DND-41 (cell line): ENCODE data around the gene CTTN.

ENCODE experiments used
- ATAC-seq: fragments of 200-7000 bp; cut with Tn5 transposase; 3 replicates; pipeline ENCODE4 v1.9.1; 2021; ENCODE audit warnings: low read depth; ENCODE audit not compliant: insufficient read depth
- DNase-seq: peaks from one replicate; pipeline ENCODE4 v3.0.0-alpha.2; 2020
- H2AFZ ChIP-seq: 2 replicates; pipeline ENCODE4 v1.6.0; 2012; ENCODE audit warnings: low read depth, low read length
- H3K27ac ChIP-seq: 2 replicates; pipeline ENCODE4 v1.5.1; 2012; ENCODE audit warnings: low read length, inconsistent platforms
- H3K27me3 ChIP-seq: fragments of 200-600 bp; sonication (generic); 2 replicates; pipeline ENCODE4 v1.6.0; 2012; ENCODE audit warnings: low read length, mild to moderate bottlenecking, inconsistent platforms; ENCODE audit not compliant: insufficient read depth, poor library complexity
- H3K36me3 ChIP-seq: 2 replicates; pipeline ENCODE4 v1.5.1; 2012; ENCODE audit warnings: low read length, inconsistent platforms; ENCODE audit not compliant: insufficient read depth
- H3K4me1 ChIP-seq: 2 replicates; pipeline ENCODE4 v1.5.1; 2012; ENCODE audit warnings: mild to moderate bottlenecking, low read length; ENCODE audit not compliant: insufficient read depth
- H3K4me2 ChIP-seq: 2 replicates; pipeline ENCODE4 v1.6.0; 2012; ENCODE audit warnings: mild to moderate bottlenecking, moderate library complexity, low read length, inconsistent platforms; ENCODE audit not compliant: insufficient read depth
- H3K4me3 ChIP-seq, 2 experiments: fragments of 200-600 bp in 1 of 2; shearing (Covaris generic) in 1 of 2; 2 replicates each; pipeline ENCODE4 v1.5.1; 2012 to 2016; ENCODE audit warnings: inconsistent platforms in 2 of 2, low read length in 2 of 2, mild to moderate bottlenecking in 2 of 2, low read depth in 1 of 2, moderate library complexity in 1 of 2
- H3K79me2 ChIP-seq: 2 replicates; pipeline ENCODE4 v1.6.0; 2012; ENCODE audit warnings: low read length, inconsistent platforms; ENCODE audit not compliant: insufficient read depth
- H3K9ac ChIP-seq: 2 replicates; pipeline ENCODE4 v1.6.0; 2012; ENCODE audit warnings: low read depth, mild to moderate bottlenecking, inconsistent platforms, low read length, moderate library complexity
- H3K9me3 ChIP-seq: 2 replicates; pipeline ENCODE4 v1.5.1; 2012; ENCODE audit warnings: low read length, moderate library complexity, mild to moderate bottlenecking, inconsistent platforms; ENCODE audit not compliant: insufficient read depth, severe bottlenecking
- H4K20me1 ChIP-seq: 2 replicates; pipeline ENCODE4 v1.6.0; 2012; ENCODE audit warnings: low read length; ENCODE audit not compliant: insufficient read depth
- CTCF ChIP-seq: IDR thresholded peaks from 2 replicates; pipeline ENCODE4 v1.5.1; 2012; ENCODE audit warnings: borderline replicate concordance, low read length, moderate library complexity, mild to moderate bottlenecking; ENCODE audit not compliant: poor library complexity, severe bottlenecking; ENCODE audit errors: extremely low read depth
- EZH2 ChIP-seq: IDR thresholded peaks from 3 replicates; pipeline ENCODE4 v1.6.1; 2012; ENCODE audit warnings: borderline replicate concordance, low read depth, mild to moderate bottlenecking, moderate library complexity, low read length, inconsistent platforms; ENCODE audit not compliant: severe bottlenecking

Gene CTTN

GRCh38 chr11:70397336-70397982 lies 870 bp upstream of the CTTN start:
- Histone ChIP-seq H3K79me2 (no peaks in the 10 kb centered on the region), H3K27ac (peak overlapping the region; percentile 60)
- DNase-seq, result no peak

GRCh38 chr11:70398834-70399680 lies 728 bp downstream of the CTTN start:
- H4K20me1 ChIP-seq, result peaks cover 21% of the 10 kb centered on the region
- peak overlapping the region; percentile 62; the same call in 1 of the 2 replicates for H3K9ac ChIP-seq
- H3K36me3 ChIP-seq, result no peaks in the 10 kb centered on the region
- no peaks in the 10 kb centered on the region for H3K27me3 ChIP-seq
- ATAC-seq (no peak), DNase-seq (no peak)
- no peak overlapping the region for H2AFZ ChIP-seq
- peaks cover 31% of the 10 kb centered on the region for H3K4me1 ChIP-seq
- TF ChIP-seq CTCF (no peak), EZH2 (no peak)
- peak overlapping the region; percentile 43 to 80; a peak in 3 of 4 replicates for H3K4me3 ChIP-seq
- no peak overlapping the region for H3K27ac ChIP-seq
- no peaks in the 10 kb centered on the region for H3K79me2 ChIP-seq
- no peaks in the 10 kb centered on the region for H3K9me3 ChIP-seq
- peak overlapping the region; percentile 98 for H3K4me2 ChIP-seq

More at GRCh38 chr11:70397336-70397982, 870 bp upstream of the CTTN start:
- H4K20me1 ChIP-seq, result peaks cover 21% of the 10 kb centered on the region
- peak overlapping the region; percentile 91 for H2AFZ ChIP-seq
- no peaks in the 10 kb centered on the region for H3K27me3 ChIP-seq
- peak overlapping the region; percentile 43 to 80; a peak in 3 of 4 replicates for H3K4me3 ChIP-seq
- TF ChIP-seq EZH2 (no peak), CTCF (no peak)
- H3K36me3 ChIP-seq, result 0 out of 2 replicates have a peak, but pooled peaks cover 3% of the 10 kb centered on the region
- H3K4me2 ChIP-seq, result peak overlapping the region; percentile 98
- ATAC-seq, result 0 out of 3 replicates have a peak, but pooled peaks have one; percentile 4
- H3K9me3 ChIP-seq, result no peaks in the 10 kb centered on the region
- H3K9ac ChIP-seq, result peak overlapping the region; percentile 62
- peaks cover 28% of the 10 kb centered on the region for H3K4me1 ChIP-seq

GRCh38 chr11:70399681-70400112 lies 1.4 kb downstream of the CTTN start:
- Histone ChIP-seq H3K27me3 (no peaks in the 10 kb centered on the region), H3K36me3 (no peaks in the 10 kb centered on the region), H3K4me1 (peaks cover 31% of the 10 kb centered on the region), H3K4me2 (no peak overlapping the region), H3K27ac (no peak overlapping the region), H4K20me1 (peaks cover 21% of the 10 kb centered on the region), H2AFZ (no peak overlapping the region), H3K4me3 (no peak overlapping the region), H3K79me2 (no peaks in the 10 kb centered on the region), H3K9ac (no peak overlapping the region), H3K9me3 (no peaks in the 10 kb centered on the region)
- ATAC-seq (no peak), DNase-seq (no peak)
- TF ChIP-seq EZH2 (no peak), CTCF (no peak)
